ENCODE results near the gene SMG6.
A peak's percentile ranks its signal among the peaks of the same experiment; 100 is the strongest.
"Not testable (repeated sequence)": the region's sequence is repeated elsewhere in the genome, so short reads cannot be mapped to it uniquely, and the experiment has no call there.

The SMG6 gene

DNA sequence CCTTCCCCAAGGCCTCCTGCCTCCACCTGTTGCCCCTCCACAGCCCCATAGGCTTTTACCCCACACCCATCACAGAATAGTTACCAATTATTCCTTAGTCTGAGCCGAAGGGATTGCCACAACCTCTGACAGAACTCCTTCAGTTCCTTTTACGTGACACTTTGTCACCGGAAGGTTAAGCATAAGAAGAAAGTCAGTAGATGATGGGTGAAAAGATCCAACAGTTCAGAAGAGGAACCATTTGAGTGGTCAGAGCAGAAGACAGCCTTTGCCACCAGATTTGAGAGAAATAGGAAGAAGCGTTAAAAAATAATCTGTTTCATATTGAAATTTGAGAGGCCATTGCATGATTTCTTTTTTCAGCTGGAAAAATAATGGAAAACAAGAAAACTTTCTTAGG lies 1.3 kb upstream of the SMG6 start:
- DNase-seq, result peak; percentile 13 to 68 (median 40)

DNA sequence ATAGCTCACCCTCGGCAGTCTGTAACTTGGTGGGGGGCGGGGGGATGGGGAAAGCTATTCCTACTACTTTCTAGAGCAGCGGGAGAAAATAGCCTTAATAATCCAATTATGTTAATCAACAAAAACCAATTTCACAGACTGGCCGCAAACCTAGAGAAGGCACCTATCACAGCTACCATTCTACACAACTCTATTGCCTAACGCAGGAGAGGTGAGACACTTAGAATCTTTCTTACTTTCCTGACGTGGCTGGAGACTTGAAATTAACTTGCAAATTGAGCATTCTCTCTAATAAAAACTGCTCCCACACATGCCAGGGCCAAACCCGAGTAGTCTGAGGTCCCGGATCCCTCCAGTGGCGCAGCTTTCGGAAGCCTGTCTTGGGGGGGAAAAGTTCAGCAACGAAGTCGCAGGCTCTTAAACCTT lies 794 bp downstream of the SMG6 start:
- no peak for DNase-seq

DNA sequence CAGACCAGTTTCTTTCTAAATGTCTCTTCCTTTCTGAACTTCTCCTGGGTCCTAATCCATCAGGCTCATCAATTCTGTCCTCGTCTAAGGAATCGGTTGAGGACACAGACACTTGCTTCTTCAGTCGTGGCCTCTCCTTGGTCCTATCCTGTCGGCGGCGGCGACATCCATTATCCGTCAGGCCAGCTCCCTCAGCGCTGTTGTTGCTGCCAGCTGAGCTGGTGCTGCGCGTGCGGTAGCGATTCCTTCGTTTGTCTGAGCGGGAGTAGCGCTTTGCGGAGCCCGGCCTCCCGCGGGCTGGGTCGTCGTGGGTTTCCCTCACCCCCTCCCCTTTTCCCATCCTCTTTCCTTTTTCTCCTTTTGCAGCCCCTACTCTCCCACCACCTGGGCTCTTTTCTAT lies 3.8 kb downstream of the SMG6 start:
- no peak for DNase-seq

DNA sequence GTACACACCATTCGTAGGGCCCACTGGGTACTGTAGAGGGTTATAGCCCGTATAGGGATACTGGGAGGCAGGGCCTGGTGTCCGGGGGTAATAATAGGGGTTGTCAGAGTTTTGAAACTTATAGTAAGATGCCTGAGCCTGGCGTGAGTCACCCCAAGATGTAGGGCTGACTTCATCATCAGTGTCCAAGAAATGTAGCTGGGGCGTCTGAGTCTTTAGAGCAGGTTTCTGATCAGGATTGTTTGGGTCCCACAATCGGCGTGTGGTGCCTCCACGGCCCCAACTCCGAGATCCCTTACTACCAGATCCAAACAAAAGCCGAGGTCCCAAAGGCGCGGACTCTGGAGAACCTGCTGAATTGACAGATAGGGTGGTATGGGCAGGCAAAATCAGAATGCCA lies 4.4 kb downstream of the SMG6 start:
- DNase-seq, result no peak

DNA sequence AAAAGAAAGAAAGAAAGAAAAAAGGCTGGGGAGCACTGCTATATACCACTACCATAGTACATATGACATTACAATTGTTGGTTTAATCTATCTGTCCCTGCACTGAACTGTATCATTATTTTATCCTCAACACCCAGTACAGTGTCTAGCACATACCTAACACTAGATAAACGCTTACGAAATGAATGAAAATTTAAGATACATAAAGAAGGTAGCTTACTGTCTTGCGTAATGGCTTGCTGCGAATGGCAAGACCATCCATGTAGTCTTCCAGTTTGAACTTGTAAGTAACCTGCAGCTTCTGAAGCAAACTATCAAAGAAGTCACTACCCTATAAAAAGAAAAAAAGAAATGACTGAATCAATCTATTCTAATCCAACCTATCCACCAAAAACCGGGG lies 6.6 kb downstream of the SMG6 start:
- no peak for DNase-seq

DNA sequence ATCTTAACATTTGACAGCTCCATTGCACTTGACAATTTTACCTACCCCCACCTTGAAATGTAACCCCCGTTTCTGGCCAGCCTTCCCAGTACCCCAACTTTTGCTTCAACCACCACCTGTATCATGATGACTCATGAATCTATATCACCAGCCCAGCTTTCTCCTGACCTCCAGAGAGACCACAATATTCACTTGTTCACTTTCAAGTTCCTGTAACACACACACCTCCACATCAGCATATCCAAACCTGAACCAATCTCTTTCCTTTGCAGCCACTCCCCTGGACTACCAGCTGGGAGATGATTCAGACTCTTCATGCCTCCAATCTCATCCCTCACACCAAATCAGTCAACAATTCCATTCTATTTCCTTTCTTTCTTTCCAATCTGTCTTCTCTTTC lies 8.0 kb downstream of the SMG6 start:
- DNase-seq, result no peak

DNA sequence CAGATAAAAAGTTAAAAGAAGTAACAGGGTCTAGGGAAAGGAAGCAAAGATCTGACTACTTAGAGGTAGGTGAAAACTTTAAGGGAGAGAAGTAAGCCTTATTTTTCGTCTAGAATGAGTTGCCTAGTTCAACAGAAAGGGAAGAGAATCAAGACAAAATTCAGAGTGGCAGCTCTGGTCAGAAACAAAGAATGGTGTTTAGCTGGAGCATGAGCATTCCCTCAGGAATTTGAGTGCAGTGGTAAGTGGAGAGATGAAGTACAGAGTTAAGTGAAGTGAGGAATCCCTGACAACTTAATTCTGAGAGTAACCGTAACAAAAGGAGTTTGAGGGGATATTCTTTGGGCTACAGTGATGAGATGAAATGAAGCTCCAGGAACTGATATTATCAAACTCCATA lies 11.5 kb downstream of the SMG6 start:
- no peak for DNase-seq

DNA sequence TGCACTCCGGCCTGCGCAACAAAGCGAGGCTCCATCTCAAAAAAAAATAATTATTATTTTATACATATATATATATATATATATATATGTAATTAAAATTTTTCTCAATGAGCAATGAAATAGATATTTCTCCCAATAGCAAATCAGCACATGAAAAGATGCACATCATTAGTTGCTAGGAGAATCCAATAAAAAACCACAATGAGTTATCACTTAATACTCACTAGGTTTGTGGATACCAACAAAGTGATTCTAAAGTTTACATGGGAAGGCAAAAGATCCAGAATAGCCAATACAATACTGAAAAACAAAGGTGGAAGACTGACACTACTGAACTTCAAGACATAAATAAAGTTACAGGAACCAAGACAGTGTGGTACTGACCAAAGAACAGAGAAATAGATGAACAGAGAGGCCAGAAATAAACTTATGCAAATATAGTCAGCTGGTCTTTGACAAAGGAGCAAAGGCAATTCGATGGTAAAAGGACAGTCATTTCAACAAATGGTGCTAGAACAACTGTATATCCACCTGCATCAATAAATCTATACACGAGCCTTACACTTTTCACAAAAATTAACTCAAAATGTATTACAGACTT lies 13.6 kb downstream of the SMG6 start:
- DNase-seq, result no peak

DNA sequence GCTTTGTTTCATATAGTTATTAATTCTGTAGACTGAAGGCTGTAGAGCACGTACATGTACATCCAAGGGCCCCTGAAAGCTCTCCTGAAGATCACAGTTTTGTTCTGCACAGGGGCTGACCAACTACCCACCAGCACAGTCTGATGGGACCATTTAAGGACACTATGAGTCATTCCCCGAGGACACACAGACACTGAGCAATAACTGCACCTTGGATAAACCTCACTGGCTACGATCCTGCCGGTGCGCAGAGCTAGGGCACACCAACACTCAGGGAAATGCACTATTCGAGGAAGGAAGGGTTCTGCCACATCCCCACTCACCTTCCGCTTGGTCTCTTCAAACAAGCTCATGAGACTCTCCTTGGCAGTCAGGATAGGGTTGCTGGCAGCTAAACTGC lies 20.3 kb downstream of the SMG6 start:
- no peak for DNase-seq

DNA sequence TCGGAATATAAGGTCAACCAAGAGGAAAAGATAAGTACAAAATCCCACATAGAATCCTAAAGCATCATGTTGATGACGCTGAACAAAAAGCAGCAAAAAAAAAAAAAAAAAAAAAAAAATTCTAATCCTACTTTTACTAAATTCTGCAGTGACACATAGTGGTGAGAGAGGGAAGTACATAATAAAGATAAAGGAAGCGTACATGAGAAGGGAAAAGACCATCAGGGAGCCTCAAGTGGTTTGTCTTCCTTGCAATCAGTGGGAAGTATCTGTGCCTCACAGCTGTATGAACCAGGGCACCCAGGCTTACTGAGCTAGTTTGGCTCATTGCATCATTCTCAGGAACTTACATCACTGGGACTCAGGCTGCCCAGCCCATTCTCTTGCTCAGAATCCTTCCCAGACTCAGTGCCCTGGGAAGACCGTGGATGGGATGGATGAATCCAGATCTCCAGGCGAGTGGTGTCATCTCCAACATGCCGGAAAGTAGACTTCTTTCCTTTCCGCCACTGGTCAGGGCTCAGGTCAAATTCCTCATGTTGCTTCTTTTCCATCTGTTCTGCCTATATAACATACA lies 21.2 kb downstream of the SMG6 start:
- DNase-seq, result peak; percentile 56 to 86 (median 76)

DNA sequence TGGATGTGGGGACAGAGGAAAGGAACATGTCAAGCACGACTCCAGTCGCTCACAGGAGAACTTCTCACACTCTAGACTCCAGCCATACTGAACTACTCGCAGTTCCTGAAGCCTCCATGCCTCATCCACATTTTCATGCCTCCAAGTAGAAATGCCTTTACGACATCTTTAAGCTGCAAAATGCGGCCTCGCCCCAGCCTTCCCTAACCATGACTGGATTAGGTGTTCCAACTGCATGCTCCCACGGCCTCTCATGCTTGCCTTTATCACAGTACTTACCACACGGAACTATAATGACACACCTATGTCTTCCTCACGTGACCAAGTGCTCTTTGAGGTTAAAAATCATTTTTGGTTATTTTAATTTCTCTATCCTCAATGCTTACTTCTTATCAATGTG lies 23.9 kb downstream of the SMG6 start:
- DNase-seq, result no peak

DNA sequence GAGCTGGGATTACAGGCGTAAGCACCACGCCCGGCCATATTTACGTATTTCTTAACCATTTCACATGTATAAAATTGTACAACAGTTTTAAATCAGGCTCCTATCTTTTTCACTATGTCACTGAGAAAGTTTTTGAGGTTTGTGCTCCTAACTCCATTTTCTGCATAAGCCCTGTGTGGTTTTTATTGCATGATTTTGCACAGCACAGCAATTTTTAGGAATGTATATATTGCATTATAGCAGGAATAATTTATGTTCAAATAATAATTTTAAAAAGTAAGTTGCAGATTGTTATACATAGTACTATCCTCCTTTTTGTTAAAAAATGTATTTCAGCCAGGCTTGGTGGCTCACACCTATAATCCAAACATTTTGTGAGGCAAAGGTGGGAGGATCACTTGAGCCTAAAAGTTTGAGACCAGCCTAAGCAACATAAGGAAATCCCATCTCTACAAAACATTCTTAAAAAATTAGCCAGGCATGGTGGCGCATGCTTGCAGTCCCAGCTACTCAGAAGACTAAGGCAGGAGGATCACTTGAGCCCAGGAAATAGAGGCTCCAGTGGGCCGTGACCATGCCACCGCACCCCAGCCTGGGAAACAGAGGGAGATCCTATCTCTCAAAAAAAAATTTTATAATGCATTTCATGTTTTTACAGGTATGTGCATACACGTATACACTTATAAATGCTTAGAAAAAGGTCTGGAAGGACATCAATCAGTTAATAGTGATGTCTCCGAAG lies 26.0 kb downstream of the SMG6 start:
- no peak for DNase-seq

DNA sequence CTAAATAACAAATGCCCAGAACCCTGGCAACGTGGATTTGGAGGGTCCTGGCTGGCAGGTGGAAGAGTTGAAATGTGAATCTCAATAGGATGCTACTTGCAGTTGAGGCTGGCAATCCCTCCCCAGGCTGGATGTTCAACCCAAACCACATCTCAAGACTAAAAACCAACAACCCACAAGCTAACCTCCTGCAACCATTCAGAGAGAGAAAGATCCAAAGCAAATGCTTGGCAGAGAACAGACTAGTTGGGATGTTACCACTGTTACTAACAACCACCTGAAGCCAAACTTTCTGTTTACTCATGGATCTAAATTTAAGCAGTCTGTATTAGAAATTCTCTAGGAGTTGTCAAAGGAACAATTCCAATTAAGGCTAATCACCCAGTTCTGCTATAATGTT lies 27.9 kb downstream of the SMG6 start:
- no peak for DNase-seq

DNA sequence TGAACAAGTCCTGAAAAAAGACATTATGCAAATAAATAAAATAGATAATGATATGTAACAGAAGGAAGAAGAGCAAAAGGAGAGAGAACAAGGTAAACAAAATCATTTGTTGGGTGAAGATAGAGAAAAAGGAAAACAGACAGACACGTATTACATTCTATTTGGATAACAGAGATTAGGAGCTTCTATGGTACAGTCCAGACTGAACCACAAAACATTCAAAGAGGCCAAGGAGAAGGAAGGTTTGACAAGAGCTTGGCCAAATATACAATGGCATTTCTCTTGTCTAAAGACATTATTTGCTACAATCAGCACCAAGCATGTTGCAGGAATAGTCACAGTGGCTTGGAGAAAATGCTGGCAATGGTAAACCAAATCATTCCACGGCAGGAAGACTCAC lies 29.2 kb downstream of the SMG6 start:
- no peak for DNase-seq

DNA sequence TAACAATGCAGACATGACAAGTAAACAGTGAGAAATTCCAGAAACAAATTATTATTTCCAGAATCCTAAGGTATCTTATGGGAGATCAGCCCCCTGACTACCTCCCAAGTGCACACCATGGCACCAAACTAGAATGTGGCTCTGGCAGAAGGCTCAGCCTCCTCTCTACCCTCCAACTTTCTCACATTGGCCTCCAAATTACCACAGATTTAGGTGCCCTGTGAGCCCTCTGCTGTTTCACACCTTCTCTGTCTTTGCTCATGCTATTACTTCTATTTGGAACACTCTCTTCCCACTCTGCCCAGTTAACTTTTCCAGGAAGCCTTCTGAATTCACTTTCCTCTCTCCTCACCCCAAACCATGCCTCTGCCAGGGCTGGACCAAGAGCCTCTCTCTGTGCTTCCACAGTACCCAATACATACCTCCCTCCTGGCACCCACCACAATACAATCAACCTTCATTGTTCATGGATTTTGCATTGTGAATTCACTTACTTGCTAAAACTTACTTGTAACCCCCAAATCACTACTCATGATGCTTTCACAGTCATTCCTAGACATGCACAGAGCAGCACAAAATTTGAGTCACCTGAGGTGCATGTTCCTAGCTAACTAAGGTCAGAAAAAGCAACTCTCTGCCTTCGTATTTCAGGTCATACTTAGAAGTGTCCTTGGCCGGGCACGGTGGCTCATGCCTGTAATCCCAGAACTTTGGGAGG lies 31.4 kb downstream of the SMG6 start:
- no peak for DNase-seq

DNA sequence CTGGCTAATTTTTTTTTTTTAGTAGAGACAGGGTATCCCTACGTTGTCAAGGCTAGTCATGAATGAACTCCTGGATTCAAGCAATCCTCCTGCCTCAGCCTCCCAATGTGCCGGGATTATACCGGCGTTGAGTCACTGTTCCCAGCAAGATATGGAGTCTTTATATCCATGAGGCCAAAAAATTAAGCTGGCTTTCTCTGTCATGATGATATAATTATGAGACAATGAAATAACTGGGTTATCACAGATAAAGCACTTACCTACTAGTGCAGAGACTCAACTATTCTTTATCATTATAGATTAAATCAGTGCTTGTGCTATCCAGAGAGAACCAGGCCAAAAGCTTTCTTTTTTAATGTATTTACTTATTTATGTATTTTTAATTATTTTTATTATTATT lies 36.2 kb downstream of the SMG6 start:
- DNase-seq, result no peak

DNA sequence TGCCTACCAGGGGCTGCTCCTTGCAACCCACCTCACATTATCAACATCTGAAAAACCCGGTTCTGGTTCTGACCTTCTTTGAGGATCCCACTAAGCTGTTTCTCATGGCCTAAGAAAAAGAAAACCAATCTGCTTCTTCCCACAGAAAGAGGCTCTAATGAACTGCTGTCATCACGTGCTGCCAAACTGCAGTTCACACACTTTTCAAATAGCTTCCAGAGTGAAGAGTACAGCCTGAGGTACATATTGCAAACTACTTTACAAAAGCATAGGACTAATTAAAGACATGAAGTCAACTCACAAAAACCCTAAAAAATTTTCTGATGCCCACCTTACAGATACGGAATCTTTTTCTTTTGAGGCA lies 36.7 kb downstream of the SMG6 start:
- DNase-seq, result peak in 1 of 4 experiments; percentile 14

DNA sequence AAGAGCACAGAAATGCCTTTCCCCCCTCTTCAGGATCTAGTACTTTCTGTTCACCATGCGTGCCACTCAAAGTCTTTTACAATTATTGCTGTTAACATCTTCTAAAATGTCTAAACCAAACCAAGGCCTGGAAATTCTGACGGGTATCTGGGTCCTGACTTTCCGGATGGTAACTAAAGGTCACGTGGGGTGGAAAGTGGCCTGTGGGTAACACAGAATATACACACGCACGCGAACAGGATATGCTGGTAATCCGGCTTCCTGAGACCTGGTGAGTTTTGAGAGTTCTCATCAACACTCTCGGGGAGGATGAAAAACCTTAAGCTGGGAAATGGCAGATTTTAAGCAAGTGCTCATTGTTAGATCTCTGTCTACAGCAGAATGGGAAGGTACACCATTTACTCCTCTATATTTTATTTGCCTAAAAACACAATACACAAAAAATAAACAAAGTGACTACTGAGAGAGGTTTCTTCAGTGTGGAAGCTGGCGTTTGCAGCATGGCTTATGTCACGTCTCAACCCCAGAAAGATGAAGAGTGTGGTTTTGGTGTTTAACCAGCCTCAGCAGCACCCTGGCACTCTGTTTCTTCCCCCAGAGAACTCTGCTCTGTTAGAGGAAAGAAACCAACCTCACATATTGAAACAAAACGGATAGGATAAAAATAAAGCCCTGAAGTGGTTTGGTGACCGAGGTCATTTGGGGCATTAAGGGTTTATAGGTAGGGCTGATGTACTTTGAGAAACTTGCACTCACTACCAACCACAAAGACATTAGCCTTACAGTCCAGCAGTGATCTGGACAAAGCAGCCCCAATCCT lies 37.3 kb downstream of the SMG6 start:
- DNase-seq, result peak; percentile 21 to 59 (median 51)

DNA sequence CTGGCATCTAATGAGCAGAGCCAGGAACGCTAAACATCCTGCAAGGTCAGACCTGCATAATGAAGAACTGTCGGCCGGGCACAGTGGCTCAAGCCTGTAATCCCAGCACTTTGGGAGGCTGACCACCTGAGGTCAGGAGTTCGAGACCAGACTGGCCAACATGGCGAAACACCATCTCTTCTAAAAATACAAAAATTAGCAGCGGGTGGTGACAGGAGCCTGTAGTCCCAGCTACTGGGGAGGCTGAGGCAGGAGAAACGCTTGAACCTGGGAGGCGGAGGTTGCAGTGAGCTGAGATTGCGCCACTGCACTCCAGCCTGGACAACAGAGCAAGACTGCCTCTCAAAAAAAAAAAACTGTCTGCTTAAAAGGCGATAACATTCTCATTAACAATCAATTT lies 38.4 kb downstream of the SMG6 start:
- DNase-seq, result not testable (repeated sequence)

DNA sequence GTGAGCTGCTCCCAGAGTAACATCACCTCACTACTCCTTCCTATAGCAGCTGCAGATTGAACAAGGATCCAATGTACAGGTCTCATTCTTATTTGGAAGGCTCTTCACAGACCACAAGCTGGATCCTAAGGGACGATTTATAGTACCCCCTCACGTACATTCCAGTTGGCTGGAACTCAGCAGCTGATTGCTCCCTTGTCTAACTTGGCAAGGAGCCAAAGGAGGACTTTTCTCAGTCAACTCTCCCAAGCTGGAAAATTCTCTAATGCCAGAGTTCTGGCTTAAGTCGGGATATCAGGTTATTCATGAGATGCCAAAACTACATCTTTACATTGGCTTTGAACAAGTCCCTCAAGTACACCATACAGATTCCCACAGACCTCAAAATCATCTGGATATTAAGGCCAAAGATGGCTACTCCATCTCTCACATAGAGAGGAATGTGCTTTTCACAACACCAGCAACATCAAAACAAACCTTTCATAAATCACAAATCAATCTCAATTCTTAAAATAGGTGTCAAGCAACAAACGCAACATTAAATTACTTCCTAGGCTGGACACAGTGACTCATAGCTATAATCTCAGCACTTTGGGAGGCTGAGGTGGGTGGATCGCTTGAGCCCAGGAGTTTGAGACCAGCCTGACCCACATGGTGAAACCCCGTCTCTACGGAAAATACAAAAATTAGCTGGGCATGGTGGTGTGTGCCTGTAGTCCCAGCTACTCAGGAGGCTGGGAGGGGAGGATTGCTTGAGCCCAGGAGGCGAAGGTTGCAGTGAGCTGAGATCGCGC lies 39.3 kb downstream of the SMG6 start:
- no peak for DNase-seq

DNA sequence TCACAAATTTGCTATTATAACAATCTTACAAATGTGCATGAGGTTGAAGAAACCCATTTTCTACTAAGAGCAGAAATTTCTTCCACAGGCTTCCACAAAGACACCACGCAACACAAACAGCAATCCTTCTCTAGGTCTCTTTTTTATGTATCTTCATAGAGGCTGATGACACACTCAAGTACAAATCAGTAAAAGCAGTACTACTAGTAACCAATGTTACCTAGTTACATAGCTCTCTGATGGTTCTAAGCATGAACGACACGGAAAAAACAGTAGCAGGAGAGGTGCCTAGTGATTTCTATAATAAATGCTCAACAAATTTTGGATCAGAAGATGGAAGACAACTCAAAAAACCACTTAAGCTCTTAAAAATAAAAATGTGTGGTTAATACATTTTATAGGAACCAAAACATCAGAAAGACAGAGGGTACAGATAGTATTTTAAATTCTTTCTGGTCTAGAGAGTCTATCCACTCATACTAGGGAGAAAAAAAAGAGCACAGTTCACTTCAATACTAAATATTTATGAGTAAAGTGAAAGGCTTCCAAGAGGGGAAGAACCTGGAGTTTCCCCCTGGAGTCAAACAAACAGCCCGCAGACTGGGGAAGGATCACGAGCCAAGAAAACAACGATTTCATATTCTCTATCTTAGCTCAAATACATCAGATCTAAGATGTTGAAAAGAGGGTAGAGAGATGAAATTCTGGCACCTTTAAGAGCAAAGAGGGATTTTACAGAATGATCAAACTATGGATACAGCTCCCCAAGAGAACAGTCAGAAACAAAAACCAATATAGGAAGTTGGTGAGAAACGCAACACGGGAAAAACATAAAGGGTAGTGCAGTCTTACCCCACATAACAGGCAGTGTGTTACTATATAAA lies 40.2 kb downstream of the SMG6 start:
- no peak for DNase-seq

Measured in suppressor macrophage (primary cell).